OCI-M2 (cell line): Measurements from ENCODE around the gene MUTYH.
"Not testable (repeated sequence)": the region's sequence is repeated elsewhere in the genome, so short reads cannot be mapped to it uniquely, and the experiment has no call there.

ENCODE experiments used
- DNase-seq: peaks from one replicate; lab custom pipeline; 2025; ENCODE audit not compliant: unreplicated experiment; lab: John Stamatoyannopoulos, UW

Gene MUTYH

GRCh38 chr1:45325851-45326506, 14.3 kb downstream of the MUTYH start:
- DNase-seq = no peak

GRCh38 chr1:45322486-45323040, 17.7 kb downstream of the MUTYH start:
- DNase-seq = no peak

- no peak for DNase-seq
Measured at GRCh38 chr1:45321444-45321843, 18.8 kb downstream of the MUTYH start.

- DNase-seq = no peak
Measured at GRCh38 chr1:45319761-45320160, 20.5 kb downstream of the MUTYH start.

- no peak for DNase-seq
Measured at GRCh38 chr1:45317166-45317565, 23.1 kb downstream of the MUTYH start.

- no peak for DNase-seq
Measured at GRCh38 chr1:45314266-45314665, 26.0 kb downstream of the MUTYH start.

GRCh38 chr1:45306905-45307304, 33.3 kb downstream of the MUTYH start:
- DNase-seq = no peak

- no peak for DNase-seq
Measured at GRCh38 chr1:45306319-45306718, 33.9 kb downstream of the MUTYH start.

GRCh38 chr1:45305231-45305630, 35.0 kb downstream of the MUTYH start:
- no peak for DNase-seq

GRCh38 chr1:45304311-45305081, 35.7 kb downstream of the MUTYH start:
- no peak for DNase-seq

- DNase-seq = peak; percentile 84
Measured at GRCh38 chr1:45303520-45304310, 36.5 kb downstream of the MUTYH start.

GRCh38 chr1:45302505-45303150, 37.6 kb downstream of the MUTYH start:
- DNase-seq = no peak

GRCh38 chr1:45300669-45300997, 39.6 kb downstream of the MUTYH start:
- DNase-seq = no peak

- DNase-seq = peak; percentile 33
Measured at GRCh38 chr1:45299981-45300668, 40.1 kb downstream of the MUTYH start.

- DNase-seq = no peak
Measured at GRCh38 chr1:45299296-45299695, 40.9 kb downstream of the MUTYH start.

- no peak for DNase-seq
Measured at GRCh38 chr1:45297666-45298356, 42.4 kb downstream of the MUTYH start.

GRCh38 chr1:45291716-45292115, 48.5 kb downstream of the MUTYH start:
- no peak for DNase-seq

- not testable (repeated sequence) for DNase-seq
Measured at GRCh38 chr1:45291002-45291401, 49.2 kb downstream of the MUTYH start.

- not testable (repeated sequence) for DNase-seq
Measured at GRCh38 chr1:45286521-45286920, 53.7 kb downstream of the MUTYH start.

GRCh38 chr1:45284858-45285257, 55.4 kb downstream of the MUTYH start:
- not testable (repeated sequence) for DNase-seq
